A549 (cell line): ENCODE measurements around the gene NOBOX. TPM values are rescaled to one million over a fixed set of nuclear protein-coding genes. Genes with fewer than 3 reads are reported as not detected.

Experiments
- ATAC-seq, 2 experiments: fragments of 200-7000 bp in 1 of 2; fragments of >200 bp in 1 of 2; cut with Nextera tagmentation in 1 of 2; cut with Tn5 transposase in 1 of 2; 3 replicates each; pipeline versions ENCODE4 v1.8.0 to v1.9.1; 2018 to 2020; ENCODE audit warnings: mild to moderate bottlenecking in 1 of 2, moderate library complexity in 1 of 2
- CTCF ChIA-PET: fragments of 300-600 bp; sonication (Branson Sonifier 250); formaldehyde crosslinking; extraction: SDS; loops from one replicate; lab custom pipeline; 2021; ENCODE audit warnings: antibody characterized with exemption, inconsistent platforms; lab: Yijun Ruan, JAX
- POLR2A ChIA-PET: fragments of 350-600 bp; formaldehyde crosslinking; extraction: SDS; loops from one replicate; lab custom pipeline; 2021; ENCODE audit warnings: antibody characterized with exemption, inconsistent platforms; lab: Yijun Ruan, JAX
- DNase-seq, 2 experiments: peaks; one replicate each; pipeline versions ENCODE4 v3.0.0 to v3.0.0-alpha.2; 2011 to 2016; ENCODE audit warnings: low read depth in 1 of 2, low spot score in 1 of 2
- FAIRE-seq: peaks from 2 replicates; lab custom pipeline; 2011; peaks lifted over from hg19 to GRCh38; lab: Jason Lieb, UNC
- H3K27ac ChIP-seq, 2 experiments: fragments of >200 bp; sonication (Bioruptor Twin); formaldehyde crosslinking; 3 replicates each; pipeline ENCODE4 v1.5.1; 2016 to 2017
- H3K4me1 ChIP-seq: fragments of >200 bp; sonication (Bioruptor Twin); formaldehyde crosslinking; 3 replicates; pipeline ENCODE4 v1.6.1; 2016
- H3K4me2 ChIP-seq: fragments of >200 bp; sonication (Bioruptor Twin); formaldehyde crosslinking; 3 replicates; pipeline ENCODE4 v1.6.1; 2016
- H3K4me3 ChIP-seq: fragments of >200 bp; sonication (Bioruptor Twin); formaldehyde crosslinking; 3 replicates; pipeline ENCODE4 v1.5.1; 2016
- H3K9me3 ChIP-seq: fragments of >200 bp; sonication (Bioruptor Twin); formaldehyde crosslinking; 3 replicates; pipeline ENCODE4 v1.6.1; 2016
- CBX8 ChIP-seq: fragments of 200-600 bp; sonication (generic); IDR thresholded peaks from 2 replicates; pipeline ENCODE4 v1.6.1; 2016
- CEBPB ChIP-seq, 2 experiments: fragments of >200 bp in 1 of 2; sonication (Bioruptor Twin) in 1 of 2; formaldehyde crosslinking in 1 of 2; IDR thresholded peaks; 2 replicates each; pipeline ENCODE4 v1.6.1; 2012 to 2016
- ESRRA ChIP-seq: fragments of 150-350 bp; IDR thresholded peaks from 2 replicates; pipeline ENCODE4 v1.6.1; 2014; ENCODE audit warnings: mild to moderate bottlenecking, low read length, borderline replicate concordance
- FOSB ChIP-seq: fragments of 250-450 bp; sonication (Bioruptor Pico); IDR thresholded peaks from 2 replicates; pipeline ENCODE4 v1.5.0; 2020; ENCODE audit warnings: mild to moderate bottlenecking, moderate library complexity
- FOSL2 ChIP-seq, 2 experiments: fragments of 450-650 bp in 1 of 2; fragments of >200 bp in 1 of 2; sonication (Bioruptor Twin) in 1 of 2; formaldehyde crosslinking; IDR thresholded peaks; 2 replicates each; pipeline versions ENCODE4 v1.5.0 to v1.6.1; 2016 to 2020; ENCODE audit warnings: mild to moderate bottlenecking in 1 of 2, moderate library complexity in 1 of 2
- GATA3 ChIP-seq: IDR thresholded peaks from 2 replicates; pipeline ENCODE4 v1.6.1; 2012; ENCODE audit warnings: borderline replicate concordance
- HDAC2 ChIP-seq: fragments of 200-600 bp; sonication (generic); IDR thresholded peaks from 2 replicates; pipeline ENCODE4 v1.6.1; 2016
- HEYL ChIP-seq: fragments of 250-450 bp; sonication (Bioruptor Pico); IDR thresholded peaks from 2 replicates; pipeline ENCODE4 v1.8.0; 2021; ENCODE audit warnings: mild to moderate bottlenecking, moderate library complexity
- KDM5A ChIP-seq: fragments of 200-600 bp; sonication (generic); IDR thresholded peaks from 2 replicates; pipeline ENCODE4 v1.6.1; 2016; ENCODE audit warnings: antibody characterized with exemption, mild to moderate bottlenecking
- MAZ ChIP-seq: fragments of 150-350 bp; IDR thresholded peaks from 2 replicates; pipeline ENCODE4 v1.6.1; 2014; ENCODE audit warnings: antibody characterized with exemption, low read depth, low read length, borderline replicate concordance
- MYC ChIP-seq: IDR thresholded peaks from 2 replicates; pipeline ENCODE4 v1.6.1; 2012; ENCODE audit warnings: mild to moderate bottlenecking, inconsistent platforms, low read length, improper control_type of control experiment, borderline replicate concordance
- NFE2L2 ChIP-seq: fragments of 150-350 bp; conservative IDR thresholded peaks from 2 replicates; pipeline ENCODE4 v1.6.1; 2014; ENCODE audit warnings: low read length
- RARB ChIP-seq: fragments of 250-450 bp; sonication (Bioruptor Pico); IDR thresholded peaks from 2 replicates; pipeline ENCODE4 v1.8.0; 2021; ENCODE audit warnings: mild to moderate bottlenecking, moderate library complexity
- SMC3 ChIP-seq: fragments of >200 bp; sonication (Bioruptor Twin); formaldehyde crosslinking; IDR thresholded peaks from 3 replicates; pipeline ENCODE4 v1.6.1; 2018; ENCODE audit warnings: inconsistent platforms
- TFCP2L1 ChIP-seq: fragments of 250-450 bp; sonication (Bioruptor Pico); IDR thresholded peaks from 2 replicates; pipeline ENCODE4 v1.5.0; 2021; ENCODE audit warnings: mild to moderate bottlenecking
- ZC3H11A ChIP-seq: fragments of 450-650 bp; IDR thresholded peaks from 2 replicates; pipeline ENCODE4 v1.6.1; 2014; ENCODE audit warnings: antibody characterized with exemption, mild to moderate bottlenecking
- ZFP36 ChIP-seq: fragments of 450-650 bp; IDR thresholded peaks from 2 replicates; pipeline ENCODE4 v1.6.1; 2014; ENCODE audit warnings: borderline replicate concordance; ENCODE audit not compliant: partially characterized antibody
- WGBS: methylation state at CpG from one replicate; pipeline ENCODE4 v1.1.6; 2017; ENCODE audit errors: missing lambda C conversion rate; 5-methylcytosine and 5-hydroxymethylcytosine counted together
- polyA minus RNA-seq: library from RNA; depleted of rRNA, polyadenylated mRNA; stranded (reverse); fragments of >200 nt; gene quantifications from 2 replicates; pipeline ENCODE4 v1.2.3, GENCODE V29; 2011; rRNA and poly(A)+ RNA removed
- polyA plus RNA-seq, 4 experiments: library from polyadenylated mRNA; depleted of rRNA in 3 of 4; stranded (reverse); fragments of >200 nt; fragmentation: RNase III in 1 of 4; extraction: RNeasy Plus Mini Kit Qiagen cat#74134 plus additional on column Dnase treatment in 1 of 4; gene quantifications; 2 replicates in 3 of 4; 3 replicates in 1 of 4; pipeline ENCODE4 v1.2.3, GENCODE V29; 2011 to 2017
- TF ChIP-seq, protein P1 (sequence below): fragments of >200 bp; sonication (Bioruptor Twin); formaldehyde crosslinking; IDR thresholded peaks from 3 replicates; pipeline ENCODE4 v1.5.1; 2016
- TF ChIP-seq, protein P2 (sequence below): fragments of 250-450 bp; sonication (Bioruptor Pico); IDR thresholded peaks from 2 replicates; pipeline ENCODE4 v1.5.0; 2020; ENCODE audit warnings: low read depth, mild to moderate bottlenecking, moderate library complexity
- TF ChIP-seq, protein P3 (sequence below): IDR thresholded peaks from 2 replicates; pipeline ENCODE4 v1.6.1; 2012
- TF ChIP-seq, protein P4 (sequence below): IDR thresholded peaks from 2 replicates; pipeline ENCODE4 v1.6.1; 2012; ENCODE audit warnings: low read depth, borderline replicate concordance
- TF ChIP-seq, protein P5 (sequence below): fragments of 250-450 bp; sonication (Bioruptor Pico); IDR thresholded peaks from 2 replicates; pipeline ENCODE4 v1.5.0; 2021; ENCODE audit warnings: mild to moderate bottlenecking, moderate library complexity, borderline replicate concordance

The NOBOX gene
- polyA plus RNA-seq (2011; rRNA removed): not detected in 2 replicates
- polyA plus RNA-seq (2012; cell fraction: cytosol; rRNA removed): not detected in 2 replicates
- polyA plus RNA-seq (2012; cell fraction: nucleus; rRNA removed): not detected in 2 replicates
- polyA plus RNA-seq (2017; fragmentation: RNase III; extraction: RNeasy Plus Mini Kit Qiagen cat#74134 plus additional on column Dnase treatment): not detected in 3 replicates
- polyA minus RNA-seq: not detected in 2 replicates

DNA sequence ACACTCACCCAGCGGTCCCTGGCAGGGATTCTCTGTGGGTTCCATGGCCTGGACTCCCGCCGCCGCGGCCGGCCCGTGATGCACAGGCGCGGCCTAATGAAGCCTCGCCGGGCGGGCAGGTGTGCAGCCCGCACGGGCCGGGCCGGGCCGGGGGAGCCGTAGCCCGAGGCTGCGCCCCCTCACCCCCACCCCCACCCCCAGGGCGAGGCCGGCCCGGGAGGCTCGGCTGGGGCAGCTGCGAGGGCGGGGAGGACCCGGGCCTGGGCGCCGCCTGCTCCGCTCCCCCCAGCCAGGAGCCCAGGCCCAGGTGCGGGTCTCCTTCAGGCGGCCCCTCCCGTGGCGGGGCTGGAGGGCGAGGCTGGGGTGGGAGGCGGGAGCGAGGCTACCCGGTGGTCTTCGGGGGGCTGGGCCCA is at the start of gene NOBOX:
Gene NOBOX, minus strand, starts transcription at position 45 of the 413 bp plus-strand sequence.
- no CpG with 5 or more reads among the region's 39 CpGs for WGBS

DNA sequence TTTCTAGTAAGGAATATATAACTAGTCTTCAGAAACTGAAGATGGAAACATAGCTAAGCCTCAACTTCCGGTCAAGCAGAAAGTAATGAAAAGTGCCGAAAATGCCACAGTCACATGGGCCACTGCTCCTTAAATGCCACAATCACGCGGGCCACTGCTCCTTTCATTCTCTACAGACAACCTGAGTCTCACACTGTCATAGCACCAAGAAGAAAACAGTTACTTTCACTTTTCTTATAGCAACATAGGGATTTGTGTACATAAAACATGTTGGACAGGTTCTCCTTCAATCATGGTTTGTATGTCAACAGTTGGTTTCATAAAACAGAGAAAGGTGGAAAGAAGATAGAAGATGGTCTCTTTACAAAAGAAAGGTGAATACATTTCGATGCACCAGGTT is 48.6 kb upstream of the NOBOX start:
- no peaks in the 10 kb centered on the region; the same call in 2 of the 3 replicates for H3K9me3 ChIP-seq
- no peak for DNase-seq
- no peak overlapping the region for H3K4me3 ChIP-seq
- no peak overlapping the region for H3K27ac ChIP-seq
- H3K4me1 ChIP-seq: no peaks in the 10 kb centered on the region
- FAIRE-seq: no peak
- POLR2A ChIA-PET: no interaction called here
- CTCF ChIA-PET: interaction anchor here (0.7 kb wide), 1 partner anchor 15 kb away, joined by 3 read pairs; no protein-coding TSS in a partner anchor
- ATAC-seq: no peak
- 32% methylated on average over 5 of the region's 5 CpGs for WGBS
- H3K4me2 ChIP-seq: no peak overlapping the region
- TF ChIP-seq HEYL (no peak), TFCP2L1 (no peak), GATA3 (no peak), HDAC2 (no peak), ZC3H11A (no peak), RARB (no peak), SMC3 (no peak), CBX8 (no peak), CEBPB (IDR thresholded peaks at IDR 0.05) (no peak), FOSL2 (IDR thresholded peaks at IDR 0.05) (no peak), FOSL2 (CRISPR knock-in tag; IDR thresholded peaks at IDR 0.05) (no peak), ESRRA (no peak), MYC (no peak)
- TF ChIP-seq, protein P1, sequence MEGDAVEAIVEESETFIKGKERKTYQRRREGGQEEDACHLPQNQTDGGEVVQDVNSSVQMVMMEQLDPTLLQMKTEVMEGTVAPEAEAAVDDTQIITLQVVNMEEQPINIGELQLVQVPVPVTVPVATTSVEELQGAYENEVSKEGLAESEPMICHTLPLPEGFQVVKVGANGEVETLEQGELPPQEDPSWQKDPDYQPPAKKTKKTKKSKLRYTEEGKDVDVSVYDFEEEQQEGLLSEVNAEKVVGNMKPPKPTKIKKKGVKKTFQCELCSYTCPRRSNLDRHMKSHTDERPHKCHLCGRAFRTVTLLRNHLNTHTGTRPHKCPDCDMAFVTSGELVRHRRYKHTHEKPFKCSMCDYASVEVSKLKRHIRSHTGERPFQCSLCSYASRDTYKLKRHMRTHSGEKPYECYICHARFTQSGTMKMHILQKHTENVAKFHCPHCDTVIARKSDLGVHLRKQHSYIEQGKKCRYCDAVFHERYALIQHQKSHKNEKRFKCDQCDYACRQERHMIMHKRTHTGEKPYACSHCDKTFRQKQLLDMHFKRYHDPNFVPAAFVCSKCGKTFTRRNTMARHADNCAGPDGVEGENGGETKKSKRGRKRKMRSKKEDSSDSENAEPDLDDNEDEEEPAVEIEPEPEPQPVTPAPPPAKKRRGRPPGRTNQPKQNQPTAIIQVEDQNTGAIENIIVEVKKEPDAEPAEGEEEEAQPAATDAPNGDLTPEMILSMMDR: no peak
- TF ChIP-seq, protein P2, sequence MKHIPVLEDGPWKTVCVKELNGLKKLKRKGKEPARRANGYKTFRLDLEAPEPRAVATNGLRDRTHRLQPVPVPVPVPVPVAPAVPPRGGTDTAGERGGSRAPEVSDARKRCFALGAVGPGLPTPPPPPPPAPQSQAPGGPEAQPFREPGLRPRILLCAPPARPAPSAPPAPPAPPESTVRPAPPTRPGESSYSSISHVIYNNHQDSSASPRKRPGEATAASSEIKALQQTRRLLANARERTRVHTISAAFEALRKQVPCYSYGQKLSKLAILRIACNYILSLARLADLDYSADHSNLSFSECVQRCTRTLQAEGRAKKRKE (CRISPR knock-in tag): no peak
- TF ChIP-seq, protein P3, sequence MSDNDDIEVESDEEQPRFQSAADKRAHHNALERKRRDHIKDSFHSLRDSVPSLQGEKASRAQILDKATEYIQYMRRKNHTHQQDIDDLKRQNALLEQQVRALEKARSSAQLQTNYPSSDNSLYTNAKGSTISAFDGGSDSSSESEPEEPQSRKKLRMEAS: no peak
- TF ChIP-seq, protein P4, sequence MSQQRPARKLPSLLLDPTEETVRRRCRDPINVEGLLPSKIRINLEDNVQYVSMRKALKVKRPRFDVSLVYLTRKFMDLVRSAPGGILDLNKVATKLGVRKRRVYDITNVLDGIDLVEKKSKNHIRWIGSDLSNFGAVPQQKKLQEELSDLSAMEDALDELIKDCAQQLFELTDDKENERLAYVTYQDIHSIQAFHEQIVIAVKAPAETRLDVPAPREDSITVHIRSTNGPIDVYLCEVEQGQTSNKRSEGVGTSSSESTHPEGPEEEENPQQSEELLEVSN: no peak

More for the DNA sequence above, at the start of gene NOBOX:
- DNase-seq (no peak), ATAC-seq (no peak), FAIRE-seq (no peak)
- no peak within 1 kb of the TSS for H3K27ac ChIP-seq
- TF ChIP-seq, protein P3: no peak
- TF ChIP-seq ZFP36: no peak
- H3K9me3 ChIP-seq: no peaks in the 10 kb centered on the region
- H3K4me2 ChIP-seq: no peak within 1 kb of the TSS
- H3K4me3 ChIP-seq: no peak within 1 kb of the TSS
- POLR2A ChIA-PET: no interaction called here
- CTCF ChIA-PET: no interaction called here
- no peaks in the 10 kb centered on the region for H3K4me1 ChIP-seq

DNA sequence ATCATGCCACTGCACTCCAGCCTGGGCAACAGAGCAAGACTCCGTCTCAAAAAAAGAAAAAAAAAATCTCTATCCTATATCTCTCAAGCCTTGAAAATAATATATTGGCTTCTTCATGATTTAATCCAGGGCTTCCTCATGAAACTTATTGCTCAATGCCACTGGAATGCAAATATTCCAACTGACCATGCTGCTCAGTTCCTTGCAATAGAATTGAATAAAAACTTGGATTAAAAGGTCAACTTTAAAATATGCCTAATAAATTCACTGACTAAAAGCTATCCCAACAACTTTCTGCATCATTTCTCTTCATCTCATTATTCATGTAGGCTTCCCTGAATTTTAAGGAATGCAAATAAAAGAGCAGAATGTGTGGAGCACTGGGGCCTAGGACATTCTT is 42.1 kb upstream of the NOBOX start:
- ChIA-PET CTCF (no interaction called here), POLR2A (no interaction called here)
- DNase-seq: no peak
- Histone ChIP-seq H3K4me2 (no peak overlapping the region), H3K4me3 (no peak overlapping the region), H3K27ac (no peak overlapping the region), H3K4me1 (no peaks in the 10 kb centered on the region), H3K9me3 (no peaks in the 10 kb centered on the region)
- 50% methylated on average over 1 of the region's 1 CpG for WGBS
- ATAC-seq: no peak
- TF ChIP-seq NFE2L2: no peak
- TF ChIP-seq MAZ: no peak
- TF ChIP-seq, protein P5, sequence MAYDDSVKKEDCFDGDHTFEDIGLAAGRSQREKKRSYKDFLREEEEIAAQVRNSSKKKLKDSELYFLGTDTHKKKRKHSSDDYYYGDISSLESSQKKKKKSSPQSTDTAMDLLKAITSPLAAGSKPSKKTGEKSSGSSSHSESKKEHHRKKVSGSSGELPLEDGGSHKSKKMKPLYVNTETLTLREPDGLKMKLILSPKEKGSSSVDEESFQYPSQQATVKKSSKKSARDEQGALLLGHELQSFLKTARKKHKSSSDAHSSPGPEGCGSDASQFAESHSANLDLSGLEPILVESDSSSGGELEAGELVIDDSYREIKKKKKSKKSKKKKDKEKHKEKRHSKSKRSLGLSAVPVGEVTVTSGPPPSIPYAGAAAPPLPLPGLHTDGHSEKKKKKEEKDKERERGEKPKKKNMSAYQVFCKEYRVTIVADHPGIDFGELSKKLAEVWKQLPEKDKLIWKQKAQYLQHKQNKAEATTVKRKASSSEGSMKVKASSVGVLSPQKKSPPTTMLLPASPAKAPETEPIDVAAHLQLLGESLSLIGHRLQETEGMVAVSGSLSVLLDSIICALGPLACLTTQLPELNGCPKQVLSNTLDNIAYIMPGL: no peak
- TF ChIP-seq KDM5A: no peak
- no peak for TF ChIP-seq FOSB (CRISPR knock-in tag)
- FAIRE-seq: no peak
